GM10248 (cell line): ENCODE results near the gene APOD.
"Not testable (repeated sequence)": the region's sequence is repeated elsewhere in the genome, so short reads cannot be mapped to it uniquely, and the experiment has no call there.

Experiments used
- CTCF ChIA-PET: fragments of 300-600 bp; sonication (Branson Sonifier 250); formaldehyde crosslinking; extraction: SDS; loops from one replicate; lab custom pipeline; 2021; ENCODE audit warnings: antibody characterized with exemption; lab: Yijun Ruan, JAX
- POLR2A ChIA-PET: fragments of 350-650 bp; sonication (Branson Sonifier 250); formaldehyde crosslinking; extraction: SDS; loops from one replicate; lab custom pipeline; 2020; ENCODE audit warnings: antibody characterized with exemption; lab: Yijun Ruan, JAX
- DNase-seq: peaks from one replicate; pipeline ENCODE4 v3.0.0; 2012; ENCODE audit errors: extremely low spot score
- TF ChIP-seq, protein P1 (sequence below): IDR thresholded peaks from 2 replicates; pipeline ENCODE4 v1.5.1; 2012; ENCODE audit warnings: mild to moderate bottlenecking, low read depth; ENCODE audit errors: extremely low read depth, missing control alignments, control extremely low read depth

Gene APOD

GRCh38 chr3:195583831-195584542 lies at the start of gene APOD:
TSS of gene APOD (minus strand) at chr3:195583940. CDS start at chr3:195579461, 4,479 bp downstream.
- TF ChIP-seq, protein P1, sequence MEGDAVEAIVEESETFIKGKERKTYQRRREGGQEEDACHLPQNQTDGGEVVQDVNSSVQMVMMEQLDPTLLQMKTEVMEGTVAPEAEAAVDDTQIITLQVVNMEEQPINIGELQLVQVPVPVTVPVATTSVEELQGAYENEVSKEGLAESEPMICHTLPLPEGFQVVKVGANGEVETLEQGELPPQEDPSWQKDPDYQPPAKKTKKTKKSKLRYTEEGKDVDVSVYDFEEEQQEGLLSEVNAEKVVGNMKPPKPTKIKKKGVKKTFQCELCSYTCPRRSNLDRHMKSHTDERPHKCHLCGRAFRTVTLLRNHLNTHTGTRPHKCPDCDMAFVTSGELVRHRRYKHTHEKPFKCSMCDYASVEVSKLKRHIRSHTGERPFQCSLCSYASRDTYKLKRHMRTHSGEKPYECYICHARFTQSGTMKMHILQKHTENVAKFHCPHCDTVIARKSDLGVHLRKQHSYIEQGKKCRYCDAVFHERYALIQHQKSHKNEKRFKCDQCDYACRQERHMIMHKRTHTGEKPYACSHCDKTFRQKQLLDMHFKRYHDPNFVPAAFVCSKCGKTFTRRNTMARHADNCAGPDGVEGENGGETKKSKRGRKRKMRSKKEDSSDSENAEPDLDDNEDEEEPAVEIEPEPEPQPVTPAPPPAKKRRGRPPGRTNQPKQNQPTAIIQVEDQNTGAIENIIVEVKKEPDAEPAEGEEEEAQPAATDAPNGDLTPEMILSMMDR: no peak
- CTCF ChIA-PET: interaction anchor here (0.9 to 1.9 kb wide), 4 partner anchors 12 to 267 kb away, joined by 3 to 7 read pairs (median 4); no protein-coding TSS in a partner anchor
- POLR2A ChIA-PET: no interaction called here
- DNase-seq: no peak

DNA sequence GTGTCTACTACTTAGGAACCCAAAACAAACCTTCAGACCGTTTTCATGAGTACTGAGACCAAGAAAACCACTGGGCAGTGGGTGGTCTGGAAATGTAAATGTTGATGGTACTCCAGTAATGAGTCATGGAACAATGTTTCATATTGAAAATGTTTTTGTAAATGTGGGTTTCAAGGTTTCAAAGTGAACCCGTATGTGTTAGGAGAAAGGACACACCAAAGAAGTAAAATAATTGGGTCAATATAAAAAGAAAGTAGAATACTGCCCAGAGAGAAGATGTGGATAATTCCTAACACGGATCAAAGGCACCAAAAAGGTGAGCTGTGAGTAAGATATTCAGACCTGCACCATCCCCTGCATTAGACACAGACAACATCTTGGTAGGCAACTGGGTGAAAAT lies 49.6 kb upstream of the APOD start:
- CTCF ChIA-PET, POLR2A ChIA-PET, DNase-seq: not testable (repeated sequence)

GRCh38 chr3:195632501-195633185 lies 48.9 kb upstream of the APOD start:
- CTCF ChIA-PET, POLR2A ChIA-PET: not testable (repeated sequence)

DNA sequence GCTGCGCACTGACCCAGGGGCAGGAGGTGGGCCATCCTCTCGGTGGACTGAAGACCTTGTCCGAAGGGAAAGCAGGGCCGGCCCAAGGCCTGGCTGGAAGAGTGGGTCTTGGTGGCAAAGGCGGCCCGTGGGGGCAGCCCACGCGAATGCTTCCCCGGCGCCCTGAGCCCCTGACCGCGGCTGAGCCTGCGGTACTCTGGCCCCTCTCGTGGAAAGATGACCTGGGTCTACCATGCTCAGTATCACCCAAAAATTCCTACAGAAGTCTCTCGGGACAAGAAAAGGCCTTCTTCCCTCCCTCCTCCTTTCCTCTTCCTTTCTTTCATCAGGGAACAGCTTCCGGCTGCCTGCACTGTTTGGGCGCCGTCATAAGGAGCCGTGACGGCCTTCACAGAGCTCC lies 48.3 kb upstream of the APOD start:
- CTCF ChIA-PET, DNase-seq, POLR2A ChIA-PET: not testable (repeated sequence)

More at GRCh38 chr3:195632501-195633185, 48.9 kb upstream of the APOD start:
- DNase-seq: not testable (repeated sequence)

DNA sequence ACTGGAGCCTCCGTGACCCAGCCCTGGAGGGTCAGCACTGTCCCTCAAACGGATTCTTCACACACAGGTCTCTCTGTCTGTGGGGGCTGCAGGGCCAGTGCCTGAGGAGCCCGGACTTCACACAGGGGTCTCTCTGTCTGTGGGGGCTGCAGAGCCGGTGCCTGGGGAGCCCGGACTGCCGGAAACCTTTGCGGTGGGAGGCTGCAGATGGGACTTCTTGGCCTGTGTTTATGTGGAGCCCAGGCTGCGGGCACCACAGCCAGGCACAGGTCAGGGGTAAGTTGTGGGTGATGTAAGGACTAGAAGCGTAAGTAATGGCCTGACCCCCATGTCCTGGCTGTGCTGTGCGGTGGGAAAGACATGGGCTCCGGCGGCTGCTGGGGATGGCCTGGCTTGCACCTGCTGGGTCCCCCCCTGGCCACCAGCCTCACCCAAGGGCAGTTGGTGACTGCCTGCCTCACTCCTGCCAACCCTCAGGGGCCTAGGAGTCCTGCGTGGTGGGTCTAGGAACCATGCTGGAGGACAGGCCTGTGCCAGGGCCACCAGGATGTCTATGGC lies 47.3 kb upstream of the APOD start:
- DNase-seq, CTCF ChIA-PET, POLR2A ChIA-PET: not testable (repeated sequence)

DNA sequence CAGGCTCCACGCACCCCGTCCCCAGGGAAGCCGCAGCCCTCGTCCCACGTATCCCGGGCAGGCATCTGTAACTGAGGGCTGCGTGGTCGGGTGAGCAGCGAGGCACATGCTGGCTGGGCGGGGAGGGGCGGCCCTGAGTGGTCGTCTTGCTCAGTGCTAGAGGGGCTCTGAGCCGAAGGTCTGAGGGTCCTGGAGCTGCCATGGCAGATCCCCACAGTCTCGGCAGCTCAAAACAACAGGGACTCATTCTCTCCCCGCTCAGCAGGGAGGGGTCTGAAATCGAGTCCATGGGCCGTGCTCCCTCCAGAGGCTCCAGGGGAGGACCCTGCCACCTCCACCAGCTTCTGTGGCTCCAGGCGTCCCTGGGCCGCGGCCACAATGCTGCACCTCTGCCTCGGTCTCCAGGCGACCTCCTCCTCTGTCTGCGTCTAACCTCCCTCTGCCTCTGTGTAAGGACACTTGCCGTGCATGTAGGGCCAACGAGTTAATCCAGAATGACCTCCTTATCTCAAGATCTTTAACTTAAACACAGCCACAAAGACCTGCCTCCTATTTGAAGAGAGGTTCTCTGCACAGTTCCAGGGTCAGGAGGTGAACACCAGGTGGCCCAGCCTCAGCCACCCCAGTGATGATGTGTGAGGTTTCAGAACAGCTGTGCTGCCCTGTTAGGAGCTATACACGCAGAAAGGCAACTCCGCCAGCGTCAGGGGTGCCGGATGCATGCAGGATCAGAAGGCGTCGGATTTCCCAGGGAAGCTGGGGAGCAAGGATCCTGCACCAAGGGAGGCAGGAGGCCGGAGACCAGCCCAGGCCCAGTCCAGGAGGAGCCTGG lies 46.6 kb upstream of the APOD start:
- POLR2A ChIA-PET, DNase-seq, CTCF ChIA-PET: not testable (repeated sequence)

GRCh38 chr3:195629682-195630081 lies 45.9 kb upstream of the APOD start:
- DNase-seq, POLR2A ChIA-PET, CTCF ChIA-PET: not testable (repeated sequence)

- CTCF ChIA-PET, POLR2A ChIA-PET, DNase-seq: not testable (repeated sequence)
Measured at GRCh38 chr3:195628386-195628920, 44.7 kb upstream of the APOD start.

DNA sequence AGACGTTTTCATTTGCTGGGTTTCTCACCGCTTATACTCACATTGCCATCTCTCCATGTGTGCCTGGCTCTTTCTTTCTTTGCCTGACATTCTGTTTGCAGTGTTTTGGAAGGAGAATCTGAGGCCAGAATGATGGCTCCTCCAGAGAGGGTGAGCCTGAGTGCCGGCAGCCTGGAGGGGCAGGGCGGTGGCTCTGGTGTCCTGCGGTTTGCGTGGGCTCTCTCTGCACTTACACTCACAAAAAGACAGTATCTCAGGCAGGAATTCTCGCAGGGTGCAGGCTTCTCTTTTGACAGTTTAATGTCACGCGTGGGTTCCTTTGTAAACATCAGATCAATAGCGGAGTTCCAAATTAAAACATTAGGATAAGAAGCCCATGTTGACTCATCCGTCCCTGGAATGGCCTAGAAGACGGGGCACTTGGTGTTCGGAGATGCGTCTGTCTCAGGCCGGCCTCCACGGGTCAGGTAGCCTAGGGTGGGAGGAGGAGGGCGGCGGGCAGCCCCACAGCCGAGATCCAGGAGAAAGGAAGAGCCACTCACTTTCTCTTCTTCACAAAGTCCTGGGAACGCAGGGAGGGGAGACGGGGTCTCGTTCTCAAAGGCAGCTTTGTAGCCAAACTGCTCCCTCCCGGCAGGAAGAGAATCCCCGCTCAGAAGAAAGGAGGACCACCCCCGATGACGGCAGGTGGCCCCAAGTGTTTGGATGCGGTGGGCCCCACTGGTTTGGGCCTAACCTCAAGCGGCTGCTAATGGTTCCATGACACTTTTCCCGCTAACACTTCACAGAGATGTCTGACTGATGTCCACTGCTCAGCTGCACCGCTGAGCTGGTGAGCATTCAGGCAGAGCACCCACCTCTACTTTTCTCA lies 44.0 kb upstream of the APOD start:
- DNase-seq, CTCF ChIA-PET: not testable (repeated sequence)

GRCh38 chr3:195624603-195625560 lies 41.1 kb upstream of the APOD start:
- CTCF ChIA-PET, POLR2A ChIA-PET, DNase-seq: not testable (repeated sequence)

More for the DNA sequence above, 44.0 kb upstream of the APOD start:
- POLR2A ChIA-PET: not testable (repeated sequence)

GRCh38 chr3:195624171-195624570 lies 40.4 kb upstream of the APOD start:
- POLR2A ChIA-PET, CTCF ChIA-PET, DNase-seq: not testable (repeated sequence)

DNA sequence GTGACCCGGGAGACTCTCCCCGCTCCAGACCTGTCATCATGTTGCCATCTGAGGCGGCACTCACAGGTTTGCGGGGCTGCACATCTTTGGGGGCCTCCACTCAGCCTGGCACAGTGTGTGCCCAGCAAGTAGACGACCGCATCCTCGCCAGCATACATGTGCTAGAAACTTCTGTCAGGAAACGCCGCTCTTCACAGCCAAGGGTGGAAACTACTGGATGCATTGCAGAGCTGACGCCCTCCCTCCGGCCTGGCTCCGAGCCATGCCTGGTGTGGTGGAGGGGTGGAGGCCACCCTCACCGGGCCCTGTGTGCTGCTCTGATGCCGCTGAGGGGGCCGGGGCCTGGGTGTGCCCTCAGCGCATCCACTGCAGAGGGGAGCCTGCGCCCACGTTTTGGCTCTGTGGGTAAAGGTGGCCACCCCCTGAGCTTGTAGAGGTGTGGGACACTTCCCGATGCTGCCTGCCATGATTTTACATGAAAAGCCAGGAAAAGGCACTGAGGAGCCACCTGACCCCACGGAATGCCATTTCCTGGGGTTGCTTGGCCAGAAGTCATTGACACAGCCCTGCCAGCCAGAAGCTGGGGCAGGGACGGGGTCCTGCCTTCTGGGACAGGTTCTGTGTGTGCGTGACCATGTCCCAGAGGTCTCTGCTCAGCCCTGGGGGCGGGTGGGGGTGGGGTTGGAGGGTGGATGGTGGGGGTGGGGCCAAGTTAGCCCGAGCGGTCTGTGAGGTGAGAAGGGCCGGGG lies 39.7 kb upstream of the APOD start:
- DNase-seq, CTCF ChIA-PET, POLR2A ChIA-PET: not testable (repeated sequence)

- CTCF ChIA-PET, POLR2A ChIA-PET, DNase-seq: not testable (repeated sequence)
Measured at GRCh38 chr3:195622523-195623170, 38.9 kb upstream of the APOD start.
